CD4-positive, alpha-beta T cell treated with Interleukin-1 beta for 1 hour (primary cell): ENCODE data around the gene ATP11A.
"Not testable (repeated sequence)": the region's sequence is repeated elsewhere in the genome, so short reads cannot be mapped to it uniquely, and the experiment has no call there.

Source experiments
- DNase-seq, 2 donors: peaks; one replicate each; pipeline ENCODE4 v3.0.0-alpha.2; 2020 to 2022

Gene ATP11A

GRCh38 chr13:112870737-112871287 lies 181.0 kb downstream of the ATP11A start:
- no peak for DNase-seq

- DNase-seq, result no peak
Observed at GRCh38 chr13:112871742-112872141, 181.9 kb downstream of the ATP11A start.

GRCh38 chr13:112872657-112873631 lies 183.1 kb downstream of the ATP11A start:
- peak; percentile 52 to 64 for DNase-seq

GRCh38 chr13:112873851-112874750 lies 184.3 kb downstream of the ATP11A start:
- DNase-seq, result peak; percentile 41 to 65

GRCh38 chr13:112874751-112875300 lies 185.0 kb downstream of the ATP11A start:
- DNase-seq, result no peak

- no peak for DNase-seq
Observed at GRCh38 chr13:112875627-112876026, 185.8 kb downstream of the ATP11A start.

GRCh38 chr13:112876305-112877000 lies 186.6 kb downstream of the ATP11A start:
- no peak for DNase-seq

GRCh38 chr13:112877066-112877465 lies 187.2 kb downstream of the ATP11A start:
- no peak for DNase-seq

GRCh38 chr13:112877539-112877938 lies 187.7 kb downstream of the ATP11A start:
- no peak for DNase-seq

GRCh38 chr13:112877976-112878955 lies 188.4 kb downstream of the ATP11A start:
- no peak for DNase-seq

- no peak for DNase-seq
Observed at GRCh38 chr13:112879283-112879833, 189.5 kb downstream of the ATP11A start.

GRCh38 chr13:112880221-112880641 lies 190.4 kb downstream of the ATP11A start:
- no peak for DNase-seq

- no peak for DNase-seq
Observed at GRCh38 chr13:112880976-112881540, 191.2 kb downstream of the ATP11A start.

- DNase-seq, result no peak
Observed at GRCh38 chr13:112881656-112882554, 192.1 kb downstream of the ATP11A start.

GRCh38 chr13:112882555-112883024 lies 192.8 kb downstream of the ATP11A start:
- no peak for DNase-seq

- no peak for DNase-seq
Observed at GRCh38 chr13:112883241-112883945, 193.6 kb downstream of the ATP11A start.

GRCh38 chr13:112884700-112885099 lies 194.9 kb downstream of the ATP11A start:
- DNase-seq, result not testable (repeated sequence)

GRCh38 chr13:112885242-112885781 lies 195.5 kb downstream of the ATP11A start:
- DNase-seq, result no peak
